ENCODE results near the gene CBFA2T2.

DNA sequence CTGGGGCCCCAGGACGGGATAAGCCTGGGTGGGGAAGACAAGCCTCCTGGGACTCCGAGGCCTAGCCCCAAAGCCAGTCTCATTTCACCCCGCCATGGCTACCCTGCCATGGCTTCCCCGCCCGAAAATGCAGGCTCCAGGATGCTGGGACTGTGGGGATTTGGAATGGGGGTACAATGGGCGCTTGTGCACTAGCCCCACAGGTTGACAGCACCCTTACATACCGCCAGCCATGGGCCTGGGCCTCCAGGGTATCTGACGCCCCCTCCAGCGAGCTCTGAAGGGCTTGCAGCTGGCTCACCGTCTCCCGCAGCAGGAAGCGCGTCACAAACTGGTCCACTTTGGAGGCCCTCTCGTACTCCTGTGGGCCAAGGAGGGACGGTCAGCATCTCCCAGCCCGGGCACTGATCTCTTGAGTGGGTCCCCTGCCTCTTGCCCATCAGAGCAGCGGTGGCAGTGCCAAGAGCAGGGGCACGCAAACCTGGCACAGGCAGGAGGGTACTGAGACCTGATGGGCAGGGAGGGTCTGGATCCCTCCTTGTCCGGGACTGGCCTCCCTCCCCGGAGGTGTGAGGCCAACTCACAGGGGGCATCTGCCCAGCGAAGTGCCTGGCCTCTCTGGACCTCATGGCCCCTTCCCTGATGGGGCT lies 170.3 kb downstream of the CBFA2T2 start:
- no peak for TF ChIP-seq GATA2 (IDR thresholded peaks at IDR 0.05; ENCODE audit: low read depth, low read length)
- TF ChIP-seq GATA3 (IDR thresholded peaks at IDR 0.05; ENCODE audit: low read depth, low read length): no peak
